GM23338 (cell line): ENCODE measurements around the gene NAA20. TPM values are rescaled to one million over a fixed set of nuclear protein-coding genes. Genes with fewer than 3 reads are reported as not detected.

Experiments
- ATAC-seq: fragments of 200-7000 bp; cut with Tn5 transposase; 3 replicates; pipeline ENCODE4 v1.9.1; 2020
- DNase-seq: peaks from one replicate; pipeline ENCODE4 v3.0.0-alpha.2; 2015; ENCODE audit warnings: low spot score
- H2AFZ ChIP-seq: fragments of 200-600 bp; sonication (generic); 2 replicates; pipeline ENCODE4 v1.8.0; 2016; ENCODE audit warnings: antibody characterized with exemption, mild to moderate bottlenecking, moderate library complexity
- H3F3A ChIP-seq: fragments of 200-600 bp; sonication (generic); replicated peaks from 2 replicates; pipeline ENCODE4 v1.8.0; 2017; ENCODE audit warnings: antibody characterized with exemption, mixed run types, low read depth
- H3K27ac ChIP-seq: fragments of 200-600 bp; sonication (generic); 2 replicates; pipeline ENCODE4 v1.6.1; 2016; ENCODE audit warnings: low read depth
- H3K27me3 ChIP-seq: fragments of 200-600 bp; sonication (generic); 2 replicates; pipeline ENCODE4 v1.8.0; 2016; ENCODE audit warnings: mild to moderate bottlenecking, mixed run types, moderate library complexity; ENCODE audit not compliant: insufficient read depth
- H3K36me3 ChIP-seq: fragments of 200-600 bp; sonication (generic); 2 replicates; pipeline ENCODE4 v1.8.0; 2016; ENCODE audit warnings: mild to moderate bottlenecking; ENCODE audit not compliant: insufficient read depth
- H3K4me1 ChIP-seq: fragments of 200-600 bp; sonication (generic); 2 replicates; pipeline ENCODE4 v1.8.0; 2016; ENCODE audit warnings: mild to moderate bottlenecking, moderate library complexity; ENCODE audit not compliant: insufficient read depth
- H3K4me2 ChIP-seq: fragments of 200-600 bp; sonication (generic); 2 replicates; pipeline ENCODE4 v1.7.1; 2017; ENCODE audit warnings: mixed run types
- H3K4me3 ChIP-seq: fragments of 200-600 bp; sonication (generic); 2 replicates; pipeline ENCODE4 v1.6.1; 2016; ENCODE audit warnings: mixed run types
- H3K79me2 ChIP-seq: fragments of 200-600 bp; sonication (generic); replicated peaks from 2 replicates; pipeline ENCODE4 v1.8.0; 2017; ENCODE audit warnings: mild to moderate bottlenecking; ENCODE audit not compliant: insufficient read depth
- H3K9me2 ChIP-seq: fragments of 200-600 bp; sonication (generic); 2 replicates; pipeline ENCODE4 v1.8.0; 2017; ENCODE audit not compliant: insufficient read depth
- H4K20me1 ChIP-seq: fragments of 200-600 bp; sonication (generic); replicated peaks from 2 replicates; pipeline ENCODE4 v1.8.0; 2017; ENCODE audit warnings: mild to moderate bottlenecking; ENCODE audit not compliant: insufficient read depth
- H3K27ac Mint-ChIP-seq: 2 replicates; pipeline ENCODE4 v1.8.0; 2020; ENCODE audit warnings: inconsistent platforms, mild to moderate bottlenecking, moderate library complexity, mixed read lengths
- H3K27me3 Mint-ChIP-seq: 3 replicates; pipeline ENCODE4 v1.8.0; 2022; ENCODE audit warnings: low read depth, mild to moderate bottlenecking, moderate library complexity, mixed read lengths, inconsistent platforms; ENCODE audit not compliant: insufficient read depth, poor library complexity
- H3K36me3 Mint-ChIP-seq: 3 replicates; pipeline ENCODE4 v1.8.0; 2021; ENCODE audit warnings: low read depth, mild to moderate bottlenecking, inconsistent platforms, moderate library complexity, mixed read lengths
- H3K4me1 Mint-ChIP-seq: 3 replicates; pipeline ENCODE4 v1.8.0; 2020; ENCODE audit warnings: mild to moderate bottlenecking, inconsistent platforms, mixed read lengths
- H3K4me3 Mint-ChIP-seq: 3 replicates; pipeline ENCODE4 v1.8.0; 2021; ENCODE audit warnings: moderate library complexity, mild to moderate bottlenecking, inconsistent platforms, mixed read lengths
- H3K9me3 Mint-ChIP-seq: 3 replicates; pipeline ENCODE4 v1.8.0; 2020; ENCODE audit warnings: moderate library complexity, mild to moderate bottlenecking, inconsistent platforms, mixed read lengths
- CREB1 ChIP-seq: fragments of 250-450 bp; sonication (Bioruptor Pico); IDR thresholded peaks from 2 replicates; pipeline ENCODE4 v1.5.0; 2020; ENCODE audit warnings: low read depth, mild to moderate bottlenecking, moderate library complexity
- ETS1 ChIP-seq: IDR thresholded peaks from 2 replicates; pipeline ENCODE4 v1.6.1; 2016; ENCODE audit warnings: antibody characterized with exemption
- EZH2 ChIP-seq: fragments of 200-600 bp; sonication (generic); IDR thresholded peaks from one replicate; pipeline ENCODE4 v1.8.0; 2017; ENCODE audit warnings: antibody characterized with exemption, mild to moderate bottlenecking, low read depth; ENCODE audit not compliant: unreplicated experiment
- EZH2phosphoT487 ChIP-seq: fragments of 200-600 bp; sonication (generic); IDR thresholded peaks from one replicate; pipeline ENCODE4 v1.8.1; 2018; ENCODE audit warnings: antibody characterized with exemption; ENCODE audit not compliant: unreplicated experiment
- JUNB ChIP-seq: IDR thresholded peaks from one replicate; pipeline ENCODE4 v1.6.1; 2016; ENCODE audit warnings: antibody characterized with exemption; ENCODE audit not compliant: unreplicated experiment
- POLR2AphosphoS5 ChIP-seq: IDR thresholded peaks from 2 replicates; pipeline ENCODE4 v1.6.1; 2016; ENCODE audit warnings: antibody characterized with exemption, low read depth
- STAT1 ChIP-seq: IDR thresholded peaks from one replicate; pipeline ENCODE4 v1.6.1; 2016; ENCODE audit warnings: antibody characterized with exemption; ENCODE audit not compliant: unreplicated experiment
- ZNF114 ChIP-seq: fragments of 250-450 bp; sonication (Bioruptor Pico); IDR thresholded peaks from 2 replicates; pipeline ENCODE4 v1.5.0; 2020; ENCODE audit warnings: mild to moderate bottlenecking, moderate library complexity
- ZNF331 ChIP-seq: fragments of 250-450 bp; sonication (Bioruptor Pico); IDR thresholded peaks from 2 replicates; pipeline ENCODE4 v1.5.0; 2020; ENCODE audit warnings: low read depth, mild to moderate bottlenecking, moderate library complexity
- ZNF462 ChIP-seq: fragments of 250-450 bp; sonication (Bioruptor Pico); IDR thresholded peaks from 2 replicates; pipeline ENCODE4 v1.5.0; 2020; ENCODE audit warnings: mild to moderate bottlenecking, moderate library complexity
- polyA plus RNA-seq: library from polyadenylated mRNA; unstranded; fragments of >200 nt; fragmentation: Nextera tagmentation; extraction: Ambion mirVana; gene quantifications from 2 replicates; pipeline ENCODE4 v1.2.1, GENCODE V29; 2016
- total RNA-seq: library from RNA; depleted of rRNA; stranded (reverse); fragments of >200 nt; shearing (Covaris generic); gene quantifications from 2 replicates; pipeline ENCODE4 v1.2.3, GENCODE V29; 2014

Gene NAA20
- total and polyA plus RNA-seq, 2 experiments from 2014 or later: 28.7 to 117 TPM

GRCh38 chr20:19975436-19975799, 41.7 kb upstream of the NAA20 start (continued):
- TF ChIP-seq ZNF462 (CRISPR knock-in tag) (no peak), ZNF114 (CRISPR knock-in tag) (no peak), STAT1 (no peak)

GRCh38 chr20:19975901-19976300, 41.3 kb upstream of the NAA20 start:
- DNase-seq (no peak), ATAC-seq (no peak)
- Histone ChIP-seq H3K36me3 (no peaks in the 10 kb centered on the region), H3F3A (no peaks in the 10 kb centered on the region), H3K4me1 (no peaks in the 10 kb centered on the region), H3K27ac (no peak overlapping the region), H3K4me3 (no peak overlapping the region), H4K20me1 (no peaks in the 10 kb centered on the region), H3K79me2 (no peaks in the 10 kb centered on the region), H2AFZ (0 out of 2 replicates have a peak overlapping the region, but pooled peaks have one; percentile 23), H3K4me2 (no peak overlapping the region), H3K27me3 (no peaks in the 10 kb centered on the region), H3K9me2 (no peaks in the 10 kb centered on the region)
- Mint-ChIP-seq H3K4me3 (no peak overlapping the region), H3K4me1 (peaks cover 8% of the 10 kb centered on the region), H3K36me3 (no peaks in the 10 kb centered on the region), H3K27me3 (peaks cover 4% of the 10 kb centered on the region), H3K27ac (no peak overlapping the region), H3K9me3 (no peaks in the 10 kb centered on the region)
- TF ChIP-seq ZNF462 (CRISPR knock-in tag) (no peak), EZH2phosphoT487 (no peak), JUNB (no peak), ZNF114 (CRISPR knock-in tag) (no peak), ZNF331 (CRISPR knock-in tag) (no peak), CREB1 (no peak), ETS1 (no peak), EZH2 (no peak), STAT1 (no peak), POLR2AphosphoS5 (no peak)
